Astrocyte (in vitro differentiated cells and primary cell): ENCODE results near the gene RGS2. TPM values are rescaled to one million over a fixed set of nuclear protein-coding genes. Genes with fewer than 3 reads are reported as not detected.

Source experiments
- DNase-seq: peaks from one replicate; pipeline ENCODE4 v3.0.0-alpha.2; 2010; ENCODE audit warnings: low read depth
- FAIRE-seq: peaks from 2 replicates; lab custom pipeline; 2011; peaks lifted over from hg19 to GRCh38; lab: Jason Lieb, UNC
- H2AFZ ChIP-seq: 2 replicates; pipeline ENCODE4 v1.6.0; 2012; ENCODE audit warnings: low read depth, low read length, inconsistent platforms
- H3K27ac ChIP-seq: 2 replicates; pipeline ENCODE4 v1.5.1; 2011; ENCODE audit warnings: low read depth, low read length, inconsistent platforms
- H3K27me3 ChIP-seq: 2 replicates; pipeline ENCODE4 v1.6.0; 2011; ENCODE audit warnings: low read length, inconsistent platforms; ENCODE audit not compliant: insufficient read depth
- H3K36me3 ChIP-seq: 2 replicates; pipeline ENCODE4 v1.5.1; 2011; ENCODE audit warnings: low read length, inconsistent platforms; ENCODE audit not compliant: insufficient read depth
- H3K4me1 ChIP-seq: 2 replicates; pipeline ENCODE4 v1.5.1; 2011; ENCODE audit warnings: low read length, inconsistent platforms; ENCODE audit not compliant: insufficient read depth
- H3K4me2 ChIP-seq: 2 replicates; pipeline ENCODE4 v1.6.0; 2012; ENCODE audit warnings: low read length, inconsistent platforms
- H3K4me3 ChIP-seq: 2 replicates; pipeline ENCODE4 v1.5.1; 2011; ENCODE audit warnings: low read depth, mild to moderate bottlenecking, low read length, inconsistent platforms; ENCODE audit not compliant: insufficient read depth
- H3K79me2 ChIP-seq: 2 replicates; pipeline ENCODE4 v1.6.0; 2012; ENCODE audit warnings: mild to moderate bottlenecking, low read length, inconsistent platforms; ENCODE audit not compliant: insufficient read depth
- H3K9ac ChIP-seq: 2 replicates; pipeline ENCODE4 v1.6.0; 2012; ENCODE audit warnings: mild to moderate bottlenecking, low read length, inconsistent platforms
- H3K9me3 ChIP-seq: 2 replicates; pipeline ENCODE4 v1.5.1; 2012; ENCODE audit warnings: low read depth, mild to moderate bottlenecking, low read length, inconsistent platforms; ENCODE audit not compliant: insufficient read depth
- H4K20me1 ChIP-seq: 2 replicates; pipeline ENCODE4 v1.6.0; 2012; ENCODE audit warnings: low read length, inconsistent platforms; ENCODE audit not compliant: insufficient read depth
- H3K27ac Mint-ChIP-seq: one replicate; pipeline ENCODE4 v1.8.0; 2021; ENCODE audit warnings: mild to moderate bottlenecking, mixed read lengths; ENCODE audit not compliant: unreplicated experiment
- H3K27me3 Mint-ChIP-seq: one replicate; pipeline ENCODE4 v1.8.0; 2021; ENCODE audit warnings: low read depth, mixed read lengths; ENCODE audit not compliant: unreplicated experiment
- H3K36me3 Mint-ChIP-seq: one replicate; pipeline ENCODE4 v1.8.0; 2021; ENCODE audit warnings: low read depth, mixed read lengths; ENCODE audit not compliant: unreplicated experiment
- H3K4me1 Mint-ChIP-seq: one replicate; pipeline ENCODE4 v1.8.0; 2021; ENCODE audit warnings: low read depth, mixed read lengths; ENCODE audit not compliant: unreplicated experiment
- H3K4me3 Mint-ChIP-seq: one replicate; pipeline ENCODE4 v1.8.0; 2021; ENCODE audit warnings: mild to moderate bottlenecking, moderate library complexity, mixed read lengths; ENCODE audit not compliant: unreplicated experiment
- H3K9me3 Mint-ChIP-seq: one replicate; pipeline ENCODE4 v1.8.0; 2021; ENCODE audit warnings: mild to moderate bottlenecking, mixed read lengths; ENCODE audit not compliant: unreplicated experiment
- EZH2 ChIP-seq: IDR thresholded peaks from 2 replicates; pipeline ENCODE4 v1.6.1; 2012; ENCODE audit warnings: mild to moderate bottlenecking, low read length, inconsistent platforms; ENCODE audit not compliant: insufficient read depth
- total RNA-seq: library from RNA; stranded (reverse); gene quantifications from 2 replicates; pipeline ENCODE4 v1.2.1, GENCODE V29; 2021
- TF ChIP-seq, protein P1 (sequence below): IDR thresholded peaks from 2 replicates; pipeline ENCODE4 v1.5.1; 2011; ENCODE audit warnings: low read depth, mild to moderate bottlenecking, inconsistent platforms, low read length, moderate library complexity; ENCODE audit not compliant: insufficient read depth

RGS2 gene
- total RNA-seq, 1 donor from 2014 or later: 10.5 TPM

DNA sequence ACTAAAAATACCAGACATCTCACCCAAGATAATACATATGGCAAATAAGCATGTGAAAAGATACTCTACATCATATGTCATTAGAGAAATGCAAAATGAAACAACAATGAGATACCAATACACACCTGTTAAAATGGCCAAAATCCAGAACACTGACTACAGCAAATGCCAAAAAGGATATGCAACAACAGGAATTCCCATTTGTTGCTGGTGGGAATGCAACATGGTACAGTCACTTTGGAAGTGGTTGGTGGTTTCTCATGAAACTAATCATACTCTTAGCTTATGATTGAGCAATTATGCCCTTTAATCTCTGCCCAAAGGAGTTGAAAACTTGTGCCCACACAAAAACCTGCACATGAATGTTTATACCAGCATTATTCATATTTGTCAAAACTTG, 6.4 kb upstream of the RGS2 start:
- Histone ChIP-seq H3K9ac (no peak overlapping the region), H3K27me3 (no peaks in the 10 kb centered on the region), H3K27ac (no peak overlapping the region), H2AFZ (no peak overlapping the region), H3K79me2 (no peaks in the 10 kb centered on the region), H4K20me1 (no peaks in the 10 kb centered on the region), H3K4me2 (no peak overlapping the region), H3K9me3 (no peaks in the 10 kb centered on the region), H3K4me3 (no peak overlapping the region), H3K4me1 (peaks cover 5% of the 10 kb centered on the region), H3K36me3 (no peaks in the 10 kb centered on the region)
- TF ChIP-seq EZH2: no peak
- TF ChIP-seq, protein P1, sequence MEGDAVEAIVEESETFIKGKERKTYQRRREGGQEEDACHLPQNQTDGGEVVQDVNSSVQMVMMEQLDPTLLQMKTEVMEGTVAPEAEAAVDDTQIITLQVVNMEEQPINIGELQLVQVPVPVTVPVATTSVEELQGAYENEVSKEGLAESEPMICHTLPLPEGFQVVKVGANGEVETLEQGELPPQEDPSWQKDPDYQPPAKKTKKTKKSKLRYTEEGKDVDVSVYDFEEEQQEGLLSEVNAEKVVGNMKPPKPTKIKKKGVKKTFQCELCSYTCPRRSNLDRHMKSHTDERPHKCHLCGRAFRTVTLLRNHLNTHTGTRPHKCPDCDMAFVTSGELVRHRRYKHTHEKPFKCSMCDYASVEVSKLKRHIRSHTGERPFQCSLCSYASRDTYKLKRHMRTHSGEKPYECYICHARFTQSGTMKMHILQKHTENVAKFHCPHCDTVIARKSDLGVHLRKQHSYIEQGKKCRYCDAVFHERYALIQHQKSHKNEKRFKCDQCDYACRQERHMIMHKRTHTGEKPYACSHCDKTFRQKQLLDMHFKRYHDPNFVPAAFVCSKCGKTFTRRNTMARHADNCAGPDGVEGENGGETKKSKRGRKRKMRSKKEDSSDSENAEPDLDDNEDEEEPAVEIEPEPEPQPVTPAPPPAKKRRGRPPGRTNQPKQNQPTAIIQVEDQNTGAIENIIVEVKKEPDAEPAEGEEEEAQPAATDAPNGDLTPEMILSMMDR: no peak
- no peaks in the 10 kb centered on the region for H3K27me3 Mint-ChIP-seq
- H3K9me3 Mint-ChIP-seq: no peaks in the 10 kb centered on the region
- H3K4me1 Mint-ChIP-seq: peaks cover 4% of the 10 kb centered on the region
- DNase-seq: no peak
- no peak for FAIRE-seq
- no peak overlapping the region for H3K27ac Mint-ChIP-seq
- H3K4me3 Mint-ChIP-seq: no peak overlapping the region
- no peaks in the 10 kb centered on the region for H3K36me3 Mint-ChIP-seq

DNA sequence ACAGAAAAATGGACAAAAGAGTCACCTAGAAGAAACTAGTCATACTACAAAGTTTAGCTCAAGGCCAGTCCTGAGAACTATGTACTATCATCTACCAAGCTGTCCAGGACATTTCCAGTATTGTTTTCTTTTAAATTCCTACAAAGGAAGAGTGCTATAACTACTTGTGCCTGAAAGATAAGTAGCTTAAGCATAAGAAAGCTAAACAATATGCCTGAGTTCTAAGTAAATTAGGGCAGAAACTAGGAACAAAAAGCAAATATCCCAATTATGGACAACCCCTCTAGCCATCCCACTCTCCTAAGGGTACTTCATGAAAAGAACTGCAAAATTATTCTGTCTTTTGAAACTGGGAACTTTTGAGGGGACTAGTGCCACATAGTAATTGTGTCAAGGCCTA, 5.3 kb upstream of the RGS2 start:
- DNase-seq: no peak
- Histone ChIP-seq H3K9me3 (no peaks in the 10 kb centered on the region), H3K36me3 (no peaks in the 10 kb centered on the region), H3K27ac (no peak overlapping the region), H3K79me2 (no peaks in the 10 kb centered on the region), H3K4me3 (no peak overlapping the region), H3K27me3 (no peaks in the 10 kb centered on the region), H3K4me1 (peaks cover 15% of the 10 kb centered on the region), H3K4me2 (no peak overlapping the region), H3K9ac (no peak overlapping the region), H2AFZ (no peak overlapping the region), H4K20me1 (no peaks in the 10 kb centered on the region)
- no peaks in the 10 kb centered on the region for H3K9me3 Mint-ChIP-seq
- no peak overlapping the region for H3K27ac Mint-ChIP-seq
- H3K4me3 Mint-ChIP-seq: no peak overlapping the region
- TF ChIP-seq EZH2: no peak
- TF ChIP-seq, protein P1: no peak
- FAIRE-seq: no peak
- H3K27me3 Mint-ChIP-seq: no peaks in the 10 kb centered on the region
- peaks cover 12% of the 10 kb centered on the region for H3K4me1 Mint-ChIP-seq
- H3K36me3 Mint-ChIP-seq: no peaks in the 10 kb centered on the region

DNA sequence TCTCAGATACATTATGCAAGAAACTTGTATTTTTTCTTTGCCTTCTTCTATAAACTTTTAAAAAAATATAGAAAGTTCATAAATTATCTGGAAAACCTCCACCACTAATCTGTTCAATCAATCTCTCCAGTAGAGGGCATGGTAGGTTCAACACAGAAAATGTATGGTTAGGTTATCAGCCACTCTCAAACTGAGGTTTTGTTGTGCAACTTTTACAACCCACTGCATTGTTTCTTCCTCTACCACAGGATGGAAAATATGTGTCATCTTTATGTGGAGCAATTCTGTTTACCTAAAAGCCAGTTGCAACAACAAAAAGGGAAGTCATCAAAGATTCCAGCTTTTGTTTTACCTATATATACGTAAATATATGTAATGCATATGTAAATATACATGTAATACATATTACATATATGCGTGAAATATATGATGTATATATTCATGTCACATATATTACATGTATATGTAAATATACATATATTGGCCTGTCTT, 3.0 kb upstream of the RGS2 start:
- Histone ChIP-seq H3K79me2 (peaks cover 17% of the 10 kb centered on the region), H3K9me3 (no peaks in the 10 kb centered on the region), H3K4me3 (no peak overlapping the region), H4K20me1 (peaks cover 20% of the 10 kb centered on the region), H3K4me1 (peaks cover 21% of the 10 kb centered on the region), H3K27me3 (no peaks in the 10 kb centered on the region), H3K27ac (no peak overlapping the region), H3K36me3 (peaks cover 5% of the 10 kb centered on the region), H3K4me2 (no peak overlapping the region), H3K9ac (no peak overlapping the region), H2AFZ (no peak overlapping the region)
- peaks cover 17% of the 10 kb centered on the region for H3K4me1 Mint-ChIP-seq
- H3K27me3 Mint-ChIP-seq: no peaks in the 10 kb centered on the region
- no peak for TF ChIP-seq EZH2
- TF ChIP-seq, protein P1: peak; percentile 72
- FAIRE-seq (no peak), DNase-seq (peak; percentile 92)
- H3K4me3 Mint-ChIP-seq: no peak overlapping the region
- H3K36me3 Mint-ChIP-seq: no peaks in the 10 kb centered on the region
- no peaks in the 10 kb centered on the region for H3K9me3 Mint-ChIP-seq
- no peak overlapping the region for H3K27ac Mint-ChIP-seq
